GM19397 (cell line): ENCODE results near the gene COL27A1.
"Not testable (repeated sequence)": the region's sequence is repeated elsewhere in the genome, so short reads cannot be mapped to it uniquely, and the experiment has no call there.

Experiments
- ATAC-seq: cut with Tn5 transposase; IDR thresholded peaks from one replicate; pipeline ENCODE4 v1.9.1; 2021; ENCODE audit warnings: mild to moderate bottlenecking, moderate library complexity; ENCODE audit not compliant: unreplicated experiment

Gene COL27A1

DNA sequence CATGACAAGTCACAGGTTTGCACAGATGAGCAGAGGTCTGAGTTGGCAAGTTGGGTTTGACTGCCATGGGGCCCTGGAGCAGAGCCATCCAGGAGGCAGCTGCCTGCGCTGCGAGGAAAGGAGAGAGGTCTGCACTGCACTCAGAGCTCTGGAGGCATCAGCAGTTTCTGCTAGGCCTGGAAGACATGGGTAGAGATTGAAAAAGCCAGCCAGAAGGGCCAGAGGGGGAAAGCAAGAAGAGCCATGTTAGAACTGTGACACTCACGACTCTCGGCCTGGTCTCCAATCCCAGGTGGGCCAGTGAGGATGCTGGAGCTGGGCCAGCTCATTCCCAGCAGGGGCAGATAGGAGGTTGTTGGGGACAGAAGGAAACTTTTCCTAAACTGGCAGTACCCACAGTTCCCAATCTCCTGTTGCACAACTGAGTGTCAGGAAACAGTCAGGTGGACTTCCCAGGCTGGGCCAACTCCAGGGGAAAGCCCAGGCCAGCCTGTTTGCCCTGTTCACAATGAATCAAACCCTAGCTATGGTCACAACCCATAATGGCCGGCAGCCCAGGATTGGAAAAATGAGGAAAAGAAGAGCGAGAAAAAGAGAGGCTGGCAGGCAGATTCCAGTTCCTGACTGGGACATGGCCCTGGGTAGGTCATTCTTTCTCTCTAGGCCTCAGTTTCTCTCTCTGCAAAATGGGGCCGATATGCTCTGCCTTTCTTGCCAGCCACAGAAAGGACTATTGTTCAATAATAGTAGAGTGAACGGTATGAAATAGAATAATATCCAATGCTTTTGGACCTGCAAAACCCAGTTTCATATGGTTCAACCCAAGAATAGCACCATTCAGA, 159.8 kb downstream of the COL27A1 start:
- no peak for ATAC-seq

DNA sequence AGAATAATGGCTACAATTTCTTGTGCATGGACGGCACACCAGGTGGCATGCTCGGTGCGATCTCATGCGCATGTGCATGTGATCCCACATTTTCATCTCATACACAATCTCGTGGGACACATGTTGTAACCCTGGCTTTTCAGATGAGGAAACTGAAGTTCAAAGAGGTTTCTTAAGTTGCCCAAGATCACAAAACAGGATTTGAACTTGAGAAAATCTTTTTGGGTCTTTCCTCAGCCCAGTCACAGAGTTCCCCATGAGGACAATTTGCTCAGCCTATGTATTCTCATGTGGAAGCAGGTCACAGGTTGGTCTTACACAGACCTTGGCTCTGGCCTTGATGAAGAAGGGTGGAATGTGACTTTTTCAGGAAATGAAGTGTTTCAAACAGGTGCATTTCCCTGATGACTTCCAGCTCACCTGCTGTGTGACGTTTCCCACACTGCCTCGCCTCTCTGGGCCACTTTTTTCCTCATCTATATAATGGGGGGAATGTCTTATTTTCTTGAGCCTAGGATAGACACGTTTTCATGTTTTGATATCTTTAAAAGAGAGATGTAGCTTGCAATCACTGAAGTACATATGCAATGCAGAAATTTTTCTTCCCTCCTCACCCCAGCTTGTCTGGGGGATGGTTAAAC, 160.5 kb downstream of the COL27A1 start:
- ATAC-seq, result no peak

DNA sequence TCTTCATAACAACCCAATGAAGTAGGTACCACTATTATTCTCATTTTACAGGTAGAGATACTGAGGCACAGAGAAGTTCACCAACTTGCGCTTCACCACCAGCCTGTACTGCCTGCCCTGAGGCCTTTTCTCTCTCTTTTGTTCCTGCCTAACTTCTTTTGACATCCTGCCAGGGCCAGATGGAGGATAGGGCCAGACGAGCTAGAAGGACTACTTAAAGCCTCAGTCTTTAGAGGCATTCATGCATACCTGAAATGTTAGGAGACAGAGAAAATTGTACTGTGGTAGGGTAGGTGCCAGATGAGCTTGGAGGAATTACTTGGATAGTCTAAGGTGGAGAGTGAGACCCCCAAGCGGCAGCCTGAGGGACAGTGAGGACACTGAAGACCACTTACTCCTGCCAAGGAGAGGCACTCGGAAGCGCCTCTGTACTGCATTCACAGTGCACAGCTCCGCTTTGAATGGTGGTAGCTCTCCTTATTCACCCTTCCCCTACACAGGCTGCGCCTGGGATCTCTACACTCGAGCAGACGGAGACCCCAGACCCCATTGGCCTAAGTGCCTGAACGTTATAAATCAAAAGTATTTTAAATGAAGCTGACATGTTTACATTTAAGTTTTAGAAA, 161.4 kb downstream of the COL27A1 start:
- no peak for ATAC-seq

DNA sequence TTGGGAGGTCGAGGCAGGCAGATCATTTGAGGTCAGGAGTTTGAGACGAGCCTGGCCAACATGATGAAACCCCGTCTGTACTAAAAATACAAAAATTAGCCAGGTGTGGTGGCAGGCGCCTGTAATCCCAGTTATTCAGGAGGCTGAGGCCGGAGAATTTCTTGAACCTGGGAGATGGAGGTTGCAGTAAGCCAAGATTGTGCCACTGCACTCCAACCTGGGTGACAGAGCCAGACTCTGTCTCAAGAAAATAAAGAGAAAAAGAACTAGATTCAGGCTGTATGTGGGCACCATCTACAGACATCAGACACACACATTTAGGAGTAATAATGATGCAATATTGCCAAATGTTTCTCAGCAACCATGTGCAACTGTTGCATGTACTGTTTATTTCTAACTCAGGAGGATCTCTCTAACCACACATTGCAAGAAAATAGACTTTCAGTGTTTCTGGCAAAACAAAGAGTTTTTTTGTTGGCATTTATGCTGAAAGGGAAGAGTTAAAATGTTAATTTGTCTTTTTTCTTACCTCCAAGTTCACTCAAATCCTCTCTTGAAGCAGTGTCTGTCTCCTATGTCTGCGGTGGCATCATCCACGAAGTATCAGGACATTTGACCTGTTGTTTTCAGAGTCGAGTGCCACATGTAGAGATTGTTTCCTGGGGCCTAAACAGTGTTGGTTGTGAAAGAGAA, 162.5 kb downstream of the COL27A1 start:
- no peak for ATAC-seq

DNA sequence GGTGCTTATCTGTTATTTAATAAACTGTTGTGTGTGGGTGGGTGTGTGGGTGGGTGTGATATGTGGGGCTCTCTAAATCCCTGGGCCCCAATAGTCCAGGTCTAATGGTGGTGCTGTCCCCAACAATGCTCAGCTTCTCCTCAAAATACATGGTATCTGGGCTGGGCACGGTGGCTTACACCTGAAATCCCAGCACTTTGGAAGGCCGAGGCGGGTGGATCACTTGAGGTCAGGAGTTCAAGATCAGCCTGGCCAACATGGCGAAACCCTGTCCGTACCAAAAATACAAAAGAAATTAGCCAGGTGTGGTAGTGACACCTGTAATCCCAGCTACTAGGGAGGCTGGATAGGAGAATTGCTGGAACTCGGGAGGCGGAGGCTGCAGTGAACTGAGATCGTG, 163.1 kb downstream of the COL27A1 start:
- no peak for ATAC-seq

DNA sequence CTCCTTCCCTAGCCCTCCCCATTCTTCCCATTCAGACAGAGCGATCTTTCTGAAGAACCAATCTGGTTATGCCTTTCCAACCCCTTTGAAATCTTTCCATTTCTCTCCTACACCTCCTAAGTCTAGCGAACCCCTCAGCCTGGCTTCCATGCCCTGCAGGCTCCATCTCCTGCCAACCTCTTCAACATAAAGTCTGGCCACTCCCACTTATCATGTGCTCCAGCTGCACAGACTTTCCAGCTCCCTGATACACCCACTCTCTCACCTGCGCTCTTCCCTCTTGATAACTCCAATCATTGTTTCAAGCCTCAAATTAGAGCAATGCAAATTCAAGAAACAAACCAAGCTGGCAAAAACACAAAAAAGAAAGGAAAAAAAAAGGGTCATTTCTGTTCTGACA, 163.8 kb downstream of the COL27A1 start:
- ATAC-seq, result no peak

DNA sequence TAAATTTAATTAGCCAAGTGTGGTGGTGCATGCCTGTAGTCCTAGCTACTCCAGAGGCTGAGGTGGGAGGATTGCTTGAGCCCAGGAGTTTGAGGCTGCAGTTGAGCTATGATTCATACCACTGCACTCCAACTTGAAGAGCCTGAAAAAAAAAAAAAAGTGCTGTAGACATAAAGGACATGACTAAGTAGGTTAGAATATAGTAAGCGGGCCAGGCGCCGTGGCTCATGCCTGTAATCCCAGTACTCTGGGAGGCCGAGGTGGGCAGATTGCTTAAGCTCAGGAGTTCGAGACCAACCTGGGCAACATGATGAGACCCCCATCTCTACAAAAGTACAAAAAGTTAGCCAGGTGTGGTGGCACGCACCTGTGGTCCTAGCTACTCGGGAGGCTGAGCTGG, 165.4 kb downstream of the COL27A1 start:
- ATAC-seq, result not testable (repeated sequence)

DNA sequence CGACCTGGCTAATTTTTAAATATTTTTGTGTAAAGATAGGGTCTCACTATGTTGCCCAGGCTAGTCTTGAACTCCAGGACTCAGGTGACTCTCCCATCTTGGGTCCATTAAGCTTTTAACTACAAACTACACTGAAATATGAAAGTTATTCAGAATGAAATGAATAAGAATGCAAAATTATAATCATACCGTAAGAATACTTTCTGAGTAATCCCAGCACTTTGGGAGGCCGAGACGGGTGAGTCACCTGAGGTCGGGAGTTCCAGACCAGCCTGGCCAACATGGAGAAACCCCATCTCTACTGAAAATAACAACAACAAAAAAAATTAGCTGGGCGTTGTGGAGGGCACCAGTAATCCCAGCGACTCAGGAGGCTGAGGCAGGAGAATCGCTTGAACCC, 166.4 kb downstream of the COL27A1 start:
- no peak for ATAC-seq

DNA sequence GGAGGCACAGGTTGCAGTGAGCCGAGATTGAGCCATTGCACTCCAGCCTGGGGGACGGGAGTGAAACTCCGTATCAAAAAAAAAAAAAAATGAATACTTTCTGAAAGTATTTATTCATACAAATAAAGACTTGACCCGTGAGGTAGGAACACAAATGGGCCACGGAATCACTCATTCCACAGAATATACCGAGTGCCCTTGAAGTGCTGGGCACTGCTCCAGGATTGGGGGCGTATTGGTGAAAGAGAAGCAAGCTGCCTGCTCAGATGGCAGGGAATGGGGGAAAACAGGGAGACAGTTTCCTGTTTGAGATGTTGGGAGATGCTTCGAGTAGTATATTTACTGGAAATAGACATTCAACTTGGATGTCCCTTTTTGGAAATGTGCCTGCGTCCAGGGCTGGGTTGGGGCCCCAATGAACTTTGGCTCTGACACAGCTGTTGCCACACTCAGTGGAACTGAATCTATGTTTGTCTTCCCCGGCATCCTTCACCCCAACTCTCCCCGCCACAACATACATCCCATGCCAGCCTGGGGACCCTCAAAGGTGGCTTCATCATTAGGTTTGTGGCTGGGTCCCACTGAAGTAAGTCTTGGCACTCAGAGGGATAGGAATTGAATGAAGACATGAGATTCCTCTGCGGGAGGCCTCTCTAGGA, 167.0 kb downstream of the COL27A1 start:
- ATAC-seq, result not testable (repeated sequence)

DNA sequence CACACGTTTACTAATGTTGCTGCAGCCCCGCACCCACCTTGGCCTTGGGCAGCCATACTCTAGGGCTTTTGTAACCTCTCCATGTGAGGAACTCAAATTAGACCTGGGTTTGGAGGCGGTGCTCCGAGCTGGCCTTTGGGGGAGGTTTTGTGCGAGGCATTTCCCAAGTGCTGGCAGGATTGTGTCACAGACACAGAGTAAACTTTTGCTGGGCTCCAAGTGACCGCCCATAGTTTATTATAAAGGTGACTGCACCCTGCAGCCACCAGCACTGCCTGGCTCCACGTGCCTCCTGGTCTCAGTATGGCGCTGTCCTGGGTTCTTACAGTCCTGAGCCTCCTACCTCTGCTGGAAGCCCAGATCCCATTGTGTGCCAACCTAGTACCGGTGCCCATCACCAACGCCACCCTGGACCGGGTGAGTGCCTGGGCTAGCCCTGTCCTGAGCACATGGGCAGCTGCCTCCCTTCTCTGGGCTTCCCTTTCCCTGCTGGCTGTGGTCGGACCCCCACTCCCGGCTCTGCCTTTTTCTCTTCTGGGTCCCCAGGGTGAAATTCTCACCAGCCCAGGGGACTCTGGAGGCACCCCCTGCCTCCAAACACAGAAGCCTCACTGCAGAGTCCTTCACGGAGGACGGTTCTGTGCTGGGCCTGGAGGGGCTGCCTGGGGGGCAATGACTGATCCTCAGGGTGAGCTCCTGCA, 167.6 kb downstream of the COL27A1 start, which contains the start of gene ORM1:
Gene ORM1 (plus strand): TSS at position 268 of the 701 bp plus-strand sequence. CDS start 36 bp downstream, at position 304.
- ATAC-seq, result not testable (repeated sequence)

DNA sequence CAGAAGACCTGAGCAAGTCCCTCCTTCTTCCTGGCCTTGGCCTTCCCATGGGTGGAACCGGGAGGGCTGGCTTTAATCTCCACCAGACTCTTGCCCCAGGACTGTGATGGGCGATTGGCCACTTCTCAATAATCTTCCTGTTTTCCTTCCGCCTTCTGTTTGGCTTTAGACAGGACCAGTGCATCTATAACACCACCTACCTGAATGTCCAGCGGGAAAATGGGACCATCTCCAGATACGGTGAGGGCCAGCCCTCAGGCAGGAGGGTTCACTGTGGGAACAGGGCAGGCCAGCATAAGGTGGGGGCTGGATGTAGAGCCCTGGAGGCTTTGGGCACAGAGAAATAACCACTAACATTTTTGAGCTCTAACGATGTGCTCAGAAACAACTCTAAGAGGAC, 168.5 kb downstream of the COL27A1 start:
- not testable (repeated sequence) for ATAC-seq

DNA sequence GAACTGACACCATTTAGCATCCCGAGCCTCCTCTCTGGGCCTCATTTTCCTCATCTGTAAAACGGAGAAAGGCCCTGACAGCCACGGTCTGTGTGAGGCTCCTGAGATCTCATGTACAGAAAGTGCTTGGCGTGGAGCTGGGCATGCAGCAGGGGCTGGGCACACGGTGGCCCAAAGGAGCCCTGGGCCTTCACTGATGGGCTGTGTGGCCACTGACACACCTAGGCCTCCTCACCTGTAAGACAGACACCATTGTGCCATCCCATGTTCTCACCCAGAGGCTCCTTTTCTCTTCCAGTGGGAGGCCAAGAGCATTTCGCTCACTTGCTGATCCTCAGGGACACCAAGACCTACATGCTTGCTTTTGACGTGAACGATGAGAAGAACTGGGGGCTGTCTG, 169.2 kb downstream of the COL27A1 start:
- ATAC-seq, result no peak

DNA sequence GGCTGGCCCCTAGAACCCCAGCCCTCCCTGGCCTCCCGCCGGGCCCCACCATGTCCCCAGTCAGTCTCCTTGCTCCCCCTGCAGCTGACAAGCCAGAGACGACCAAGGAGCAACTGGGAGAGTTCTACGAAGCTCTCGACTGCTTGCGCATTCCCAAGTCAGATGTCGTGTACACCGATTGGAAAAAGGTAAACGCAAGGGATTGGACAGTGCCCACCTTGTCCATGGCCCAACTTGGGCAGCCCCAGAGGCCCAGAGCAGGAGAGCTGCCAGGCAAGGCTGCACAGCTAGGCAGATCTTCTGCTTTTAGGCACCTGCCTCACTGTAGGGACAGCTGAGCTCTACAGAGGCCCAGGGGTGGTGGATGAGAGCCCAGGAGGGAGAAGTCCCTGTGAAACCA, 169.6 kb downstream of the COL27A1 start:
- ATAC-seq, result not testable (repeated sequence)

DNA sequence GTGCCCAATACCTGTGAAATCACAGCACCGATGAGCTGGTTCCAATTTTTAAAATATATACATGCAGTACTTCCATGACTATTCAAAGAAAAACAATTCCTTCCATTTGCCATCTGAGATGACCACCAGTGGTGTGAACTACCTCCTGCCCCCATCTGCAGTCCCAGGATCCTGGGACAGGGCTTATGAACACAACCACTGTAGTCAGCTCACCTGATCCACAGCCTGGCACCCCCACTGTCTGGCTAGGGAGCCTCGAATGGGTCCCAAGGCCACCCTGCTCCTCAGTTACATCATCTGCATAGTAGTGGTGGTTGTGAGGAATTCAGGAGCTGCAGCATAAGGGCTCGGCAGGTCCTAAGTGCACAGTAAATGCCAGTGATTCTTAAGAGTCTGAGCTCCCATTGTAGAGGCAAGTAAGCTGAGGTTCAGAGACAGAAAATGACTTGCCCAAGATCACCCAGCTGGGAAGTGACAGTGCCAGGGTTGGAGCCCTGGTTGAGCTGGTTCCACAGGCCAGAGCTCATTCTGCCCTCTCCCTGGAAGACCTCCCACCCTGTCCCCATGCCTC, 170.4 kb downstream of the COL27A1 start:
- ATAC-seq, result not testable (repeated sequence)

DNA sequence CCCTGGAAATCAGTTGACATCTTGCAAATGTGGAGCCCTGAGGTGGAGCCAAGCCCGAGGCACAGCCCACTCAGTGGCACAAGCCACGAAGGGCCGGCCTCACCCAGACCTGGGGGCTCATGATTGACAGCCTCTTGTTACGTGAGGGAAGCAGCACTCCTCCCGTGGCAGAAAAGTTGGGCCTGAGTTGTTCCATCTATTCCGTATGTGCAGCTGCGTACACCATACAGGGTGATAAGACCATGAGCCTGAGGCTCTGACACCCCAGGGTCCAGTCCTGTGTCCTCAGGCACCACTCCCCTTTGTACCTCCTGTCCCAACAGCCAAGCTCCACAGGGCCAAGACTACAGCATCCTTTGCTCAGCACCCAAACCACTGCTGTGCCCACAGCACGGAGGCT, 172.4 kb downstream of the COL27A1 start:
- no peak for ATAC-seq

DNA sequence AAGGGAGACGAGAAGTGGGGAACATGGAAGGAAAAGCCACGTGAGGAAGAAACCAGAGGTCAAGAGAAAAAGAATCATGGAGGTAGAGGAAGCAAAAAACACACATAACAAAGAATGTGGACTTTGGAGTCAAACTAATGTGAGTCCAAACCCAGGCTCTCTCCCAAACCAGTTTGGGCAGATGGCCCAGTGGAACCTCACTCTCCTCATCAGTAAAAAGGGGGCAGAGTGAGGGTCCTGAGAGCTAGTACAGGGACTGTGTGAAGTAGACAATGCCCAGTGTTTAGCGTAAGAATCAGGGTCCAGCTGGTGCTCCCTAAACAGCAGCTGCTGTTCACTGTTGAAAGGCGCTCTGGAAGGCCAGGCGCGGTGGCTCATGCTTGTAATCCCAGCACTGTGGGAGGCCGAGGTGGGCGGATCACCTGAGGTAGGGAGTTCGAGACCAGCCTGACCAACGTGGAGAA, 173.1 kb downstream of the COL27A1 start:
- not testable (repeated sequence) for ATAC-seq

DNA sequence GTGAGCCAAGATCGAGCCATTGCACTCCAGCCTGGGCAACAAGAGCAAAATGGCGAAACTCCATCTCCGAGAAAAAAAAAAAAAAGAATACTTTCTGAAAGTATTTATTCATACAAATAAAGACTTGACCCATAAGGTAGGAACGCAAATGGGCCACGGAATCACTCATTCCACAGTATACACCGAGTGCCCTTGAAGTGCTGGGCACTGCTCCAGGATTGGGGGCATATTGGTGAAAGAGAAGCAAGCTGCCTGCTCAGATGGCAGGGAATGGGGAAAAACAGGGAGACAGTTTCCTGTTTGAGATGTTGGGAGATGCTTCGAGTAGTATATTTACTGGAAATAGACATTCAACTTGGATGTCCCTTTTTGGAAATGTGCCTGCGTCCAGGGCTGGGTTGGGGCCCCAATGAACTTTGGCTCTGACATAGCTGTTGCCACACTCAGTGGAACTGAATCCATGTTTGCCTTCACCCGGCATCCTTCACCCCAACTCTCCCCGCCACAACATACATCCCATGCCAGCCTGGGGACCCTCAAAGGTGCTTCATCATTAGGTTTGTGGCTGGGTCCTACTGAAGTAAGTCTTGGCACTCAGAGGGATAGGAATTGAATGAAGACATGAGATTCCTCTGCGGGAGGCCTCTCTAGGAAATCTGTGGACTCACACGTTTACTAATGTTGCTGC, 173.7 kb downstream of the COL27A1 start:
- not testable (repeated sequence) for ATAC-seq

DNA sequence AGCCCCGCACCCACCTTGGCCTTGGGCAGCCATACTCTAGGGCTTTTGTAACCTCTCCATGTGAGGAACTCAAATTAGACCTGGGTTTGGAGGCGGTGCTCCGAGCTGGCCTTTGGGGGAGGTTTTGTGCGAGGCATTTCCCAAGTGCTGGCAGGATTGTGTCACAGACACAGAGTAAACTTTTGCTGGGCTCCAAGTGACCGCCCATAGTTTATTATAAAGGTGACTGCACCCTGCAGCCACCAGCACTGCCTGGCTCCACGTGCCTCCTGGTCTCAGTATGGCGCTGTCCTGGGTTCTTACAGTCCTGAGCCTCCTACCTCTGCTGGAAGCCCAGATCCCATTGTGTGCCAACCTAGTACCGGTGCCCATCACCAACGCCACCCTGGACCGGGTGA, 174.3 kb downstream of the COL27A1 start, which contains the start of gene ORM2:
Gene ORM2 (plus strand): TSS at position 245 of the 398 bp plus-strand sequence. CDS start 36 bp downstream, at position 281.
- not testable (repeated sequence) for ATAC-seq

DNA sequence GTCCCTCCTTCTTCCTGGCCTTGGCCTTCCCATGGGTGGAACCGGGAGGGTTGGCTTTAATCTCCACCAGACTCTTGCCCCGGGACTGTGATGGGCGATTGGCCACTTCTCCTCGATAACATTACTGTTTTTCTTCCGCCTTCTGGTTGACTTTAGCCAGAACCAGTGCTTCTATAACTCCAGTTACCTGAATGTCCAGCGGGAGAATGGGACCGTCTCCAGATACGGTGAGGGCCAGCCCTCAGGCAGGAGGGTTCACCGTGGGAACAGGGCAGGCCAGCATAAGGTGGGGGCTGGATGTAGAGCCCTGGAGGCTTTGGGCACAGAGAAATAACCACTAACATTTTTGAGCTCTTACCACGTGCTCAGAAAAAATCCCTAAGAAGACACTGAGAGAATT, 175.3 kb downstream of the COL27A1 start:
- no peak for ATAC-seq
